Activated CD8-positive, alpha-beta T cell treated with anti-CD3 and anti-CD28 coated beads for 36 hours (primary cell): ENCODE measurements around the gene NEO1. TPM values are rescaled to one million over a fixed set of nuclear protein-coding genes. Genes with fewer than 3 reads are reported as not detected.

ENCODE experiments used
- ATAC-seq: fragments of 200-7000 bp; cut with Tn5 transposase; one replicate; pipeline ENCODE4 v1.10.0; 2021; ENCODE audit warnings: mild to moderate bottlenecking, moderate library complexity
- CTCF ChIA-PET: fragments of 350-600 bp; sonication (Branson Sonifier 250); formaldehyde crosslinking; loops from one replicate; lab custom pipeline; 2021; ENCODE audit warnings: antibody characterized with exemption; lab: Charles Lee
- POLR2A ChIA-PET: fragments of 350-600 bp; sonication (Branson Sonifier 250); formaldehyde crosslinking; loops from one replicate; lab custom pipeline; 2021; ENCODE audit warnings: antibody characterized with exemption; lab: Charles Lee
- DNase-seq: peaks from one replicate; pipeline ENCODE4 v3.0.0-alpha.2; 2020
- H3K27ac Mint-ChIP-seq: one replicate; pipeline ENCODE4 v1.8.0; 2021; ENCODE audit warnings: mild to moderate bottlenecking, mixed read lengths
- H3K27me3 Mint-ChIP-seq: one replicate; pipeline ENCODE4 v1.8.0; 2021; ENCODE audit warnings: mixed read lengths
- H3K36me3 Mint-ChIP-seq: one replicate; pipeline ENCODE4 v1.8.0; 2021; ENCODE audit warnings: low read depth, mixed read lengths
- H3K4me1 Mint-ChIP-seq: one replicate; pipeline ENCODE4 v1.8.0; 2021; ENCODE audit warnings: low read depth, mixed read lengths
- H3K4me3 Mint-ChIP-seq: one replicate; pipeline ENCODE4 v1.8.0; 2021; ENCODE audit warnings: mild to moderate bottlenecking, moderate library complexity, mixed read lengths
- H3K9me3 Mint-ChIP-seq: one replicate; pipeline ENCODE4 v1.8.0; 2021; ENCODE audit warnings: mixed read lengths
- intact Hi-C: fragments of 100-400 bp; cut with micrococcal nuclease; formaldehyde crosslinking; loops from one replicate; pipeline ENCODE4 v1.10.0; 2022
- total RNA-seq, 2 experiments: library from RNA; stranded (reverse); gene quantifications; one replicate each; pipeline ENCODE4 v1.2.3, GENCODE V29; 2021
- TF ChIP-seq, protein P1 (sequence below): fragments of 200-600 bp; IDR thresholded peaks from one replicate; pipeline ENCODE4 v1.8.0; 2022; ENCODE audit warnings: antibody characterized with exemption, mild to moderate bottlenecking

The NEO1 gene
- total RNA-seq, 2 experiments from 2014 or later = 2.8 to 3.1 TPM

DNA sequence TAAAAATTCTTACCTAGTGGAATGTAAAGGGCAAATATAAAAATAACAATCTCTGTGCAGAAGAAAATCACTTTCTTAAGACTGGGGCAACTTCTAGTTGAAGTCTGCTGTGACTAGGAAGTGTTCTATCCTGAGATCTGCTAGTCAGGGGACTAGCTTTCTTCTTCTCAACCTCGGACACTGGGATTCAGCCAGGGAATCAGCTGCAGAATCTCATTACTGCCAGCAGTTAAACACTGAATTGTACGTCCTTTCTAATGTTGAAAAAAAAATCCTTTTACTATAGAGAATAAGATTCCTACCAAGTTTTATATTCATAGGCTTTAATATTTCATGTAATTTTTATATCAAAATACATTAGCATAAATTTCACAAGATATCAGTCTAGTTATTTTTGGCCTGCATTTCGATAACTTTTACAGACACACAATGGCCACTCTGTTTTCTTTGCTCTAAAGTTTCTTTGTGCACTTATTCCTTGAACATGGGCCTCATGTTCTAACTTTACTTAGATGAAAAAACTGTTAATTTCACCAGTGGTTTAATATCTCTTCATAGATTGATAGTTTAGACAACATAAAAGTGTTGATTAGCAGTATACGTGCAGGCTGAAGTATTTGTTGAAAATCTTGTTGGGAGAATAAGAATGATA, 2.6 kb upstream of the NEO1 start:
- ATAC-seq (no peak), DNase-seq (no peak)
- CTCF ChIA-PET = no interaction called here
- peaks cover 28% of the 10 kb centered on the region for H3K27me3 Mint-ChIP-seq
- H3K4me1 Mint-ChIP-seq = peaks cover 8% of the 10 kb centered on the region
- H3K36me3 Mint-ChIP-seq = no peaks in the 10 kb centered on the region
- no peak overlapping the region for H3K4me3 Mint-ChIP-seq
- no peak overlapping the region for H3K27ac Mint-ChIP-seq
- POLR2A ChIA-PET = no interaction called here
- TF ChIP-seq, protein P1, sequence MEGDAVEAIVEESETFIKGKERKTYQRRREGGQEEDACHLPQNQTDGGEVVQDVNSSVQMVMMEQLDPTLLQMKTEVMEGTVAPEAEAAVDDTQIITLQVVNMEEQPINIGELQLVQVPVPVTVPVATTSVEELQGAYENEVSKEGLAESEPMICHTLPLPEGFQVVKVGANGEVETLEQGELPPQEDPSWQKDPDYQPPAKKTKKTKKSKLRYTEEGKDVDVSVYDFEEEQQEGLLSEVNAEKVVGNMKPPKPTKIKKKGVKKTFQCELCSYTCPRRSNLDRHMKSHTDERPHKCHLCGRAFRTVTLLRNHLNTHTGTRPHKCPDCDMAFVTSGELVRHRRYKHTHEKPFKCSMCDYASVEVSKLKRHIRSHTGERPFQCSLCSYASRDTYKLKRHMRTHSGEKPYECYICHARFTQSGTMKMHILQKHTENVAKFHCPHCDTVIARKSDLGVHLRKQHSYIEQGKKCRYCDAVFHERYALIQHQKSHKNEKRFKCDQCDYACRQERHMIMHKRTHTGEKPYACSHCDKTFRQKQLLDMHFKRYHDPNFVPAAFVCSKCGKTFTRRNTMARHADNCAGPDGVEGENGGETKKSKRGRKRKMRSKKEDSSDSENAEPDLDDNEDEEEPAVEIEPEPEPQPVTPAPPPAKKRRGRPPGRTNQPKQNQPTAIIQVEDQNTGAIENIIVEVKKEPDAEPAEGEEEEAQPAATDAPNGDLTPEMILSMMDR = no peak
- intact Hi-C loops = no loop called here
- no peaks in the 10 kb centered on the region for H3K9me3 Mint-ChIP-seq

DNA sequence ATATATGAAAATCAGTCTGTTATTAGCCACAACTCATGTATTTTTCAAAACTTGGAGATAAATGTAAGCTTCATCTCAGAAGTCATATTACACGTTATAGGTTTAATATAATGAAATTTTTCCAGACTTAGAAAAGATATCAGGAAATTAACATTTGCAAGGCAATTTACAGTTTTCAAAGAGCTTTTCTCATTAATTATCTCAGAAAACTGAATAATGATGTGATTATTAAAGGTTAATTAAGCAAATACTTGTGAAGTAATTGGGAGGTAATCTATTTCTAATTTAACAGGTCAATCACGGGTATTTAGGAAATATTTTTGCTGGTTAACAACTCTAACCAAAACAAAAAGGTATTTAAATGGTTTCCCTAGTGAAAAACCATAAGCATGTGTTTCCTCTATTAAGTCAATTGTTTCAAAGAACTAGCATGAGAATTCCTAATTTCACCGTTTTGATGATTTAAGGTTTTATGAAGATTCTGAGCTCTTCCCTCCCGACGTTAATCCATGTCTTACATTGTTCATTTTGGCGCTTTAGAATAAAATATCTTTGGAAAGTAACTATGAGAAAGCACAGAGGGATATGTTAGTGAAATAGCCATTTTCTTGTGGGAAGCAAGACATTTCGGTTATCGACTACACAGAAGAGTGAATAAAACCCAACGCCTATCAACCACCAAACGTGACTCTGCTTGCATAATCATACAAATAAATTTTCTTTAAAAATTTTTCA, 1.5 kb upstream of the NEO1 start:
- H3K27ac Mint-ChIP-seq = no peak overlapping the region
- H3K27me3 Mint-ChIP-seq = peaks cover 28% of the 10 kb centered on the region

DNA sequence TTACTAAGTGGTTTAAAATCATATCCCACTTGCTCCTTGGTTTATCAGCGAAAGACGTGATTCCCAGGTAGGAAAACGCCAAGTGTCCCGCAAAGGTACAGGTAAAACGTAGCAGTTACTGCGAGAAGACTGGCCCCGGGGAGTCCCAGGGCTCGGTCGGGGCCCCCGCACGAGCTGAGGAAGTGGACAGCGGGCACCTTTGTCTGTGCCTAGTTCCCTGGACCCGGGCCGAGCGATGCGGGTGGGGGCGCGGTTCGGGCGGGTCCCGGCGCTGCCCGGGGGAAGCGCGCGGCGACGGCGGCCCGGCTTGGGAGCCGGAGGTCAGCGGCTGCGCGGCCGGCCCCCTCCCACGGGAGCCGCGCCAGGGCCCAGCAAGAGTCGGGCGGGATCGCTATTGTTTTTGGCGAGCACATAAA, 864 bp upstream of the NEO1 start:
- H3K4me1 Mint-ChIP-seq = peaks cover 8% of the 10 kb centered on the region

More for the DNA sequence above, 1.5 kb upstream of the NEO1 start:
- intact Hi-C loops = no loop called here
- peak overlapping the region; percentile 62 for H3K4me3 Mint-ChIP-seq
- DNase-seq = no peak
- ChIA-PET POLR2A (no interaction called here), CTCF (no interaction called here)
- no peak for ATAC-seq
- H3K36me3 Mint-ChIP-seq = no peaks in the 10 kb centered on the region
- no peaks in the 10 kb centered on the region for H3K9me3 Mint-ChIP-seq
- TF ChIP-seq, protein P1 = no peak
- peaks cover 8% of the 10 kb centered on the region for H3K4me1 Mint-ChIP-seq

DNA sequence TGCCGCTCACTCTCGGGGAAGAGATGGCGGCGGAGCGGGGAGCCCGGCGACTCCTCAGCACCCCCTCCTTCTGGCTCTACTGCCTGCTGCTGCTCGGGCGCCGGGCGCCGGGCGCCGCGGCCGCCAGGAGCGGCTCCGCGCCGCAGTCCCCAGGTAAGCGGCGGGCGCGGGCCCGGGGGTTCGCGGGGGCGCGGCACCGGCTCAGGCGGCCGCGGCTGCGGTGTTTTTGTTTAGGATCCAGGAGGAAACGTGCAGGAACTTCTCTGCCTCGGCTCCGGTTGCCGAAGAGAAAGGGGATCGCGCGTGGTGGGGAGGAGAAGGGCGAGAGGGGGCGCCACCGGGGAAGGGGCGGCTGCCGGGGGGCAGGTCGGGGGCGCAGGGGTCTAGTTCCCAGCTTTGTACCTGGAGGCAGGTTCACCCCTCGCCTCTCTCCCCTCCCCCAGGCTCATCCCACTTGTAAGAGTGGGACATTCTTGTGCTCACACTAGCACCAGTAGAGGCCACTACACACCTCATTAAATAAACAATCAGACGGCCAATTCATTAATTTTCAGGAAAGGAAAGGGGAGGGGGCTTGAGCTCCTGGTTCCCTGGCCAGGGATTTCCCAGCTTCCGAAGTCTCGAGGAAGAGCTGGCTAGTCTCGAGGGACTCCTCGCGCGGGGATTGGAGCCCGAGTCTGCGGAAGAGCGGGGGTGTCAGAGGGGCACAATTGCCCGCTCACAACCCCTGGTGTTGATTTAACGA, 562 bp downstream of the NEO1 start:
- ATAC-seq (peak; percentile 52), DNase-seq (peak; percentile 39)
- ChIA-PET POLR2A (interaction anchor here (0.7 to 1.0 kb wide), 2 partner anchors 83 to 589 kb away, joined by 3 read pairs; no protein-coding TSS in a partner anchor), CTCF (interaction anchor here (0.8 to 1.4 kb wide), 4 partner anchors 10 to 331 kb away, joined by 3 to 4 read pairs (median 3); no protein-coding TSS in a partner anchor)
- Mint-ChIP-seq H3K27me3 (peaks cover 27% of the 10 kb centered on the region), H3K9me3 (no peaks in the 10 kb centered on the region), H3K36me3 (no peaks in the 10 kb centered on the region), H3K4me1 (peaks cover 8% of the 10 kb centered on the region), H3K4me3 (peak overlapping the region; percentile 72), H3K27ac (no peak overlapping the region)
- TF ChIP-seq, protein P1 = no peak
- intact Hi-C loops = no loop called here

More for the DNA sequence above, 864 bp upstream of the NEO1 start:
- Mint-ChIP-seq H3K27ac (no peak overlapping the region), H3K27me3 (peaks cover 28% of the 10 kb centered on the region), H3K36me3 (no peaks in the 10 kb centered on the region), H3K4me3 (peak overlapping the region; percentile 65), H3K9me3 (no peaks in the 10 kb centered on the region)
- ATAC-seq (peak; percentile 6), DNase-seq (no peak)
- POLR2A ChIA-PET = no interaction called here
- intact Hi-C loops = no loop called here
- TF ChIP-seq, protein P1 = no peak
- CTCF ChIA-PET = interaction anchor here (1.3 kb wide), 1 partner anchor 11 kb away, joined by 3 read pairs; no protein-coding TSS in a partner anchor
